Thymus (tissue), 11 donors: ENCODE measurements around the gene LMAN1. TPM values are rescaled to one million over a fixed set of nuclear protein-coding genes. Genes with fewer than 3 reads are reported as not detected.

Experiments used
- DNase-seq, 9 donors: peaks; one replicate each; pipeline ENCODE4 v3.0.0-alpha.2; 2013; ENCODE audit warnings: low spot score in 9 of 9, low read depth in 6 of 9, missing footprints in 1 of 9
- H3K27ac ChIP-seq, 2 donors: one replicate each; pipeline ENCODE4 v1.5.1; 2013; ENCODE audit warnings: control low read depth in 1 of 2, low read depth in 1 of 2, low read length in 1 of 2, mild to moderate bottlenecking in 1 of 2, moderate library complexity in 1 of 2
- H3K27me3 ChIP-seq, 2 donors: one replicate each; pipeline ENCODE4 v1.5.1; 2013; ENCODE audit warnings: low read length in 1 of 2; ENCODE audit not compliant: control insufficient read depth in 2 of 2, insufficient read depth in 1 of 2
- H3K36me3 ChIP-seq, 2 donors: one replicate each; pipeline ENCODE4 v1.5.1; 2013; ENCODE audit warnings: low read length in 1 of 2, mild to moderate bottlenecking in 1 of 2, moderate library complexity in 1 of 2; ENCODE audit not compliant: control insufficient read depth in 2 of 2, insufficient read depth in 2 of 2
- H3K4me1 ChIP-seq, 2 donors: one replicate each; pipeline ENCODE4 v1.5.1; 2013; ENCODE audit warnings: low read length in 2 of 2; ENCODE audit not compliant: control insufficient read depth in 2 of 2, insufficient read depth in 2 of 2
- H3K4me3 ChIP-seq, 2 donors: one replicate each; pipeline ENCODE4 v1.5.1; 2013; ENCODE audit warnings: low read length in 2 of 2, control low read depth in 1 of 2, mild to moderate bottlenecking in 1 of 2
- H3K9me3 ChIP-seq, 2 donors: one replicate each; pipeline ENCODE4 v1.5.1; 2013; ENCODE audit warnings: low read length in 1 of 2, mild to moderate bottlenecking in 1 of 2; ENCODE audit not compliant: control insufficient read depth in 2 of 2, insufficient read depth in 1 of 2
- WGBS: extraction: QIAGEN DNeasy Blood & Tissue Kit; methylation state at CpG from one replicate; pipeline ENCODE4 v1.1.7; 2013; 5-methylcytosine and 5-hydroxymethylcytosine counted together
- polyA plus RNA-seq: library from polyadenylated mRNA; stranded (reverse); fragments of 200-250 nt; gene quantifications from one replicate; pipeline ENCODE4 v1.2.3, GENCODE V29; 2013
- total RNA-seq: library from RNA; stranded (reverse); fragments of 120-200 nt; gene quantifications from one replicate; pipeline ENCODE4 v1.2.4, GENCODE V29; 2013
- donor health status: healthy.

LMAN1 gene
- total and polyA plus RNA-seq, 2 donors, result 24.2 to 41.5 TPM

- peaks cover 10 to 51% of the 10 kb centered on the region in 2 donors for H3K36me3 ChIP-seq
- no peaks in the 10 kb centered on the region for H3K9me3 ChIP-seq
- H3K27me3 ChIP-seq, result no peaks in the 10 kb centered on the region
- over 99% methylated on average over 4 of the region's 4 CpGs for WGBS
- no peak overlapping the region for H3K4me3 ChIP-seq
- DNase-seq, result no peak
- no peak overlapping the region for H3K27ac ChIP-seq
- H3K4me1 ChIP-seq, result no peaks in the 10 kb centered on the region
These were observed 13.5 kb downstream of the LMAN1 start for GRCh38 chr18:59345556-59345955.

- peaks cover 11 to 56% of the 10 kb centered on the region in 2 donors for H3K36me3 ChIP-seq
- peaks cover 0 to under 1% of the 10 kb centered on the region in 2 donors for H3K9me3 ChIP-seq
- no peaks in the 10 kb centered on the region for H3K27me3 ChIP-seq
- WGBS, result 74% methylated on average over 1 of the region's 1 CpG
- DNase-seq, result no peak
- H3K27ac ChIP-seq, result no peak overlapping the region
- H3K4me1 ChIP-seq, result no peaks in the 10 kb centered on the region
- H3K4me3 ChIP-seq, result no peak overlapping the region
These were observed 14.1 kb downstream of the LMAN1 start for GRCh38 chr18:59344996-59345395.

DNA sequence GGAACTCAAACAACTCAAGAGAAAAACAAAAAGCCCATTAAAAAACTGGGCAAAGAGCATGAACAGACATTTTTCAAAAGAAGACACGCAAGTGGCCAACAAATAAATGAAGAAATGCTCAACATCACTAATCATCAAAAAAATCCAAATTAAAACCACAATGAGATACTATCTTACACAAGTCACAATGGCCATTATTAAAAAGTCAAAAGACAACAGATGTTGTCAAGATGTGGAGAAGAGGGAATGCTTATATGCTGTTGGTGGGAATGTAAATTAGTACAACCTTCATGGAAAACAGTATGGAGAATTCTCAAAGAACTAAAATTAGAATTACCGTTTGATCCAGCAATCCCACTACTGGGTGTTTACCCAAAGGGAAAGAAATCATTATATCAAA, 15.1 kb downstream of the LMAN1 start:
- Histone ChIP-seq H3K27me3 (no peaks in the 10 kb centered on the region), H3K4me3 (no peak overlapping the region), H3K9me3 (peaks cover 0 to 7% of the 10 kb centered on the region in 2 donors), H3K27ac (no peak overlapping the region), H3K36me3 (peaks cover 18 to 57% of the 10 kb centered on the region in 2 donors), H3K4me1 (no peaks in the 10 kb centered on the region)
- DNase-seq, result no peak
- WGBS, result 98% methylated on average over 2 of the region's 2 CpGs

- no peak overlapping the region for H3K4me3 ChIP-seq
- peaks cover 0 to 7% of the 10 kb centered on the region in 2 donors for H3K9me3 ChIP-seq
- H3K36me3 ChIP-seq, result peaks cover 15 to 53% of the 10 kb centered on the region in 2 donors
- DNase-seq, result no peak
- H3K27me3 ChIP-seq, result no peaks in the 10 kb centered on the region
- H3K4me1 ChIP-seq, result no peaks in the 10 kb centered on the region
- no peak overlapping the region for H3K27ac ChIP-seq
These were observed 18.2 kb downstream of the LMAN1 start for GRCh38 chr18:59340817-59341216.

GRCh38 chr18:59340312-59340711, 18.8 kb downstream of the LMAN1 start:
- no peak for DNase-seq
- peaks cover 10 to 48% of the 10 kb centered on the region in 2 donors for H3K36me3 ChIP-seq
- H3K9me3 ChIP-seq, result peaks cover 0 to 7% of the 10 kb centered on the region in 2 donors
- H3K4me3 ChIP-seq, result no peak overlapping the region
- H3K27ac ChIP-seq, result no peak overlapping the region
- H3K4me1 ChIP-seq, result no peaks in the 10 kb centered on the region
- no peaks in the 10 kb centered on the region for H3K27me3 ChIP-seq
- WGBS, result 97% methylated on average over 2 of the region's 2 CpGs

- Histone ChIP-seq H3K9me3 (no peaks in the 10 kb centered on the region), H3K36me3 (peaks cover 6 to 43% of the 10 kb centered on the region in 2 donors), H3K4me1 (no peaks in the 10 kb centered on the region), H3K27ac (no peak overlapping the region), H3K27me3 (no peaks in the 10 kb centered on the region), H3K4me3 (no peak overlapping the region)
- no peak for DNase-seq
- WGBS, result 84% methylated on average over 3 of the region's 3 CpGs
These were observed 26.1 kb downstream of the LMAN1 start for GRCh38 chr18:59332986-59333385.

DNA sequence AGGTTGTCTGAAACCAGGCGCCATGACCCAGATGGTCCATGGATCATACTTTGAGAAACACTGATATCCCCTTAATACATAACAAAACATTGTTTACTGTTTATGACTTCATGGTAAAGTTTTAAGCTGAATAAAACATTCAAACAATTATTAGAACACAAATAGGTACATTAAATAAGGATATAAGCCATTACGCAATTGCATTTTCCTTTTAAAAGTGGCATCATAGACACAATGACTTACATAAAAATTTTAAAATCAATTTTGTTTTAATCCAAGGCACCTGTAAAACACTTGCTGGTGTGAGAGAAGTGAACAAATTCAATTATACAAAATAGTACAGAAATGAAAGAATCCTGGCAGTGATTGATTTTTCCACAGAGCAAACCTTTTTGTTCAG, 30.4 kb downstream of the LMAN1 start:
- 97% methylated on average over 2 of the region's 2 CpGs for WGBS
- Histone ChIP-seq H3K27ac (no peak overlapping the region), H3K4me3 (no peak overlapping the region), H3K36me3 (peaks cover 8 to 41% of the 10 kb centered on the region in 2 donors), H3K9me3 (no peaks in the 10 kb centered on the region), H3K4me1 (no peaks in the 10 kb centered on the region), H3K27me3 (no peaks in the 10 kb centered on the region)
- no peak for DNase-seq

DNA sequence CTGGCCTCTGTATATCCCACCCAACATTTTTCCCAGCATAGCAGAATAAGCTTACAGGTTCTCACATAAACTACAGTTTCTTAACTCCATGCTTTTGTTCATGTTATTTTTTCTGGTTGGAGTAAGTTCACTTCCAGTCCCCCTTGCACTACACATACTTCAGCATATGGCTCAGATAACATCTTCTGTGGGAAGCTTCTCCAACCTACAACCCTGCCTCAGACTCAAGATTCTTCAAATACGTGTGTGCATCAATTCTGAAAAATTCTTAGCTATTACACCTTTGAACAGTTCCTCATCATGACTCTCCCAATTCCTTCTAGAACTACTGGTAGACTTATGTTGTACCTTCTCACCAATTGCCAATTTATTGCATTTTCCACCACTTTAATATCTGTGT, 33.1 kb downstream of the LMAN1 start:
- Histone ChIP-seq H3K9me3 (no peaks in the 10 kb centered on the region), H3K4me3 (no peak overlapping the region), H3K36me3 (peaks cover 4 to 22% of the 10 kb centered on the region in 2 donors), H3K4me1 (no peaks in the 10 kb centered on the region), H3K27me3 (no peaks in the 10 kb centered on the region), H3K27ac (no peak overlapping the region)
- 93% methylated on average over 1 of the region's 1 CpG for WGBS
- no peak for DNase-seq

GRCh38 chr18:59324623-59324971, 34.5 kb downstream of the LMAN1 start:
- H3K36me3 ChIP-seq, result peaks cover 4 to 14% of the 10 kb centered on the region in 2 donors
- H3K27me3 ChIP-seq, result no peaks in the 10 kb centered on the region
- DNase-seq, result no peak
- H3K4me1 ChIP-seq, result no peaks in the 10 kb centered on the region
- WGBS, result 98% methylated on average over 4 of the region's 4 CpGs
- H3K9me3 ChIP-seq, result no peaks in the 10 kb centered on the region
- no peak overlapping the region for H3K4me3 ChIP-seq
- no peak overlapping the region for H3K27ac ChIP-seq
